GM12801 (cell line): Measurements from ENCODE around the gene CENPB.

Experiments used
- CTCF ChIP-seq: IDR thresholded peaks from one replicate; pipeline ENCODE4 v1.5.1; 2011; ENCODE audit warnings: control low read depth; ENCODE audit not compliant: insufficient read length; ENCODE audit errors: extremely low read depth

The CENPB gene

DNA sequence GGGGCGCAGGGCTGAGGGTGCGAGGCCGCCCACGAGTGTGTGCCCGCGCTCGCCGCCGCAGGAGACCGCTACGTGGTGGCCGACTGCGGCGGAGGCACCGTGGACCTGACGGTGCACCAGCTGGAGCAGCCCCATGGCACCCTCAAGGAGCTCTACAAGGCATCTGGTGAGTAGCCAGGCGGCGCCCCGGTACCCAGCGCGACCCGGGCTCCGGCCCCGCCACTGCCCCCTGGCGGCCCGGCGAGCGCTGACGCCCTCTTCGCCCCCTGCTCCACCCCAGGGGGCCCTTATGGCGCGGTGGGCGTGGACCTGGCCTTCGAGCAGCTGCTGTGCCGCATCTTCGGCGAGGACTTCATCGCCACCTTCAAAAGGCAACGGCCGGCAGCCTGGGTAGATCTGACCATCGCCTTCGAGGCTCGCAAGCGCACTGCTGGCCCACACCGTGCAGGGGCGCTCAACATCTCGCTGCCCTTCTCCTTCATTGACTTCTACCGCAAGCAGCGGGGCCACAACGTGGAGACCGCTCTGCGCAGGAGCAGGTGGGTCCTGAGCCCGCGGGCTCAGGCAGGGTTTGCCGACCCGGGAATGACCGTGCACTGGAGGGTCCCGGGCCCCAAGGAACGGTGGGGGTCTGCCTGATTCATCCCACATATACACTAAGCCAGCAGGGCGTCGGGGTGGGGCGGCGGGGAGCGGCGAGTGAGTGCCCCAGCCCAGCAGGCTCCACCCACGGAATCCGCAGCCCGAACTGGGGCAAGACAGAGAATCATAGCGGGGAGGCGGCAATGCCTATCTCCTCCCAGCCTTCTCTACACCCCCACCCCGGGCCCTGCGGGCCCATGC is 36.6 kb downstream of the CENPB start:
- TF ChIP-seq CTCF, result no peak

DNA sequence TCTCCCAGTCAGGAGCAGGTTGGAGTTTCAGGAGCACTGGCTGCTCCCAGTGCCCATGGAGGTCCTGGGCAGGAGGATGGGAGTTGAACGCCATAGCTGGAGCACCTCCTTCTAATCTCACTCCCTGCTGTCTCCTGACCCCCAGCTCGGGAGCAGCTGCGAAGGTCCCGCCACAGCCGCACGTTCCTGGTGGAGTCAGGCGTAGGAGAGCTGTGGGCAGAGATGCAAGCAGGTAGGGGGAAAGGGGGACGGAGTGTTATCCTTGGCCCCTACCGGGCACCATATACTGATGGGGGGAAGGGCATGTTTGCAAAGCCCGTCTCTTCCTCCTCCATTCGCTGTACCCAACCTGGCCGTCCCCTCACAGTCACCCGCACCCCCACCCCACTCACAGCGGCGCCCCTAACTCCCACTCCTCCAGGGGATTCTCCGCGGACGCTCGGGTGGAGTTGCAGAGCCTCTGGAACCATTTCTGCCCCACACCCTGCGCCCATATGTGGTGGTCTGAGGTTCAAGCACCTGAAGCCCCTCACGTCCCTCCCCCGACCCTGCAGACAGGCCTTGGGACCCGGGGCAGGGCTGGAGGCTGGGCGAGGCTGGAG is 37.4 kb downstream of the CENPB start:
- no peak for TF ChIP-seq CTCF

- TF ChIP-seq CTCF, result no peak
Observed at GRCh38 chr20:3748073-3748472, 38.5 kb downstream of the CENPB start.

GRCh38 chr20:3747471-3747870 is 39.1 kb downstream of the CENPB start:
- no peak for TF ChIP-seq CTCF

- TF ChIP-seq CTCF, result no peak
Observed at GRCh38 chr20:3745686-3746173, 40.8 kb downstream of the CENPB start.

DNA sequence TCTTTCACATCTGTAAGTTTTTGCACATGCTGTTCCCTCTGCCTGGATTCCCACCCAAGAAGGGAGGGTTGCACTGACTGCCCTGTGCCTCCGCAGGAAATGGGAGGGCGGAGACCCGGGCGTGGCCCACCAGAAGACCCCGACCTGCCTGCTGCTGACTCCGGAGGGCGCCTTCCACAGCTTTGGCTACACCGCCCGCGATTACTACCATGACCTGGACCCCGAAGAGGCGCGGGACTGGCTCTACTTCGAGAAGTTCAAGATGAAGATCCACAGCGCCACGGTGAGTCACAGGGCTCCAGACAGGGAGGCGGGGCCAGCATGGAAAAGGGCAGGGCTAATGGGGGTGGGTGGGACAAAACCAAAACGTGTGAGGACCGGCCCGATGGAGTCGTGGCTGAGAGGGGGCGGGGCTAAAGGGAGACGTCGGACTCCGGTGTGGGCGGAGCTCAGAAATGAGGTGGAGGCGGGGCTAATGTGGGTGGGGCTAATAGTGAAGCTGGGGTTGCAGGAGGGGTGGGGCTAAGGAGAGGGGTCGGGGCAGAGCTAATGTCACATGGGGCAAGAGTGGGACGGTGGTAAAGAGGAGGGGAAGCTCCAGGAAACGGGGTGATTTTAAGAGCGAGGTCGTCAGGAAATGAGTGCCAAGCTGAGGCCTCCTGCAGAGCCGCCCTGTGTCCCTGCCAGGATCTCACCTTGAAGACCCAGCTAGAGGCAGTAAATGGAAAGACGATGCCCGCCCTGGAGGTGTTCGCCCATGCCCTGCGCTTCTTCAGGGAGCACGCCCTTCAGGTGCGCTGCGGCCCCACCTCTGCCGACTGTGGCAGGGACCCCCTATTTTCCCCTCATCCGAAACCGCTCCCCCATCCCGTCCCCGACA is 41.5 kb downstream of the CENPB start:
- no peak for TF ChIP-seq CTCF

DNA sequence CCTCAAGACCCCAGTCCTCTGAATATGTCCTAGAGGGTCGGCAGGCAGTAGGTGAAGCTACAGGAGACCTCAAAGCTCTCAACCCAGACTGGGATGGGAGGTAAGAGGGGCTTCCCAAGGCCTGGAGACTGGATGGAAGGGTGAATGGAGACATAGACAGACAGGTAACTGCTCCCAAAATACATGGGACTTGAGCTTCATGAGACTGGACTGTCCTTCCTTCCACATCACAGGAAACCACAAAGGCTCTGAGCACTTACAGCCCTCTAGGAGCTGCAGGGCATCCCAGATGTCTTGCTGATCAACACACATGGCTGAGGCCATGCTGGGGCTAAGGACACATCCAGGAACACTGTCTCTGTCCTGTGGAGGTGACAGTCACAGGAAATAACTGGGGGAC is 42.5 kb downstream of the CENPB start:
- no peak for TF ChIP-seq CTCF
